ENCODE data around the gene RNF186. TPM values are rescaled to one million over a fixed set of nuclear protein-coding genes. Genes with fewer than 3 reads are reported as not detected.
"Not testable (repeated sequence)": the region's sequence is repeated elsewhere in the genome, so short reads cannot be mapped to it uniquely, and the experiment has no call there.

The RNF186 gene
- total and polyA plus RNA-seq, 4 donors = 0.17 to 0.38 (median 0.28) TPM

DNA sequence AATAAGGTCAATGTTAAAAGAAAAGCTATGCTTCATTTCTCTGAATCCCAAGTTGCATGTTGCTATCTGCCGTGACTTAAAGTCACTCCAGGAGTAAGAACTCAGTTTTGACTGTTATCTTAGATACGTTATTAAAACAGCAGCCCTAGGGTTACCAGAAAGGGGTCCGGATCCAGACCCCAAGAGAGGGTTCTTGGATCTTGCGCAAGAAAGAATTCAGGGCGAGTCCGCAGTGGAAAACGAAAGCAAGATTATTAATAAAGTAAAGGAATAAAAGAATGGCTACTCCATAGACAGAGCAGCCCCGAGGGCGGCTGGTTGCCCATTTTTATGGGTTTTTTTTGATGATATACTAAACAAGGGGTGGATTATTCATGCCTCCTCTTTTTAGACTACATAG lies 32.3 kb upstream of the RNF186 start:
- not testable (repeated sequence) for H3K27ac ChIP-seq (ENCODE audit: low read depth in 1 of 2, low read length in 2 of 2); H3K9me3 ChIP-seq (ENCODE audit: control insufficient read depth in 4 of 4, low read length in 3 of 4); H3K27me3 ChIP-seq (ENCODE audit: control insufficient read depth in 4 of 4, insufficient read depth in 4 of 4, low read length in 3 of 4); DNase-seq (ENCODE audit: low spot score); H3K4me3 ChIP-seq (ENCODE audit: low read depth in 1 of 3, low read length in 3 of 3); H3K4me1 ChIP-seq (ENCODE audit: control insufficient read depth in 4 of 4, insufficient read depth in 4 of 4, low read length in 3 of 4); H3K9ac ChIP-seq (ENCODE audit: low read depth in 1 of 2, low read length in 2 of 2); H3K36me3 ChIP-seq (ENCODE audit: control insufficient read depth in 4 of 4, insufficient read depth in 3 of 4, low read depth in 1 of 4, low read length in 3 of 4)
- 91% methylated on average over 9 of the region's 9 CpGs for WGBS

DNA sequence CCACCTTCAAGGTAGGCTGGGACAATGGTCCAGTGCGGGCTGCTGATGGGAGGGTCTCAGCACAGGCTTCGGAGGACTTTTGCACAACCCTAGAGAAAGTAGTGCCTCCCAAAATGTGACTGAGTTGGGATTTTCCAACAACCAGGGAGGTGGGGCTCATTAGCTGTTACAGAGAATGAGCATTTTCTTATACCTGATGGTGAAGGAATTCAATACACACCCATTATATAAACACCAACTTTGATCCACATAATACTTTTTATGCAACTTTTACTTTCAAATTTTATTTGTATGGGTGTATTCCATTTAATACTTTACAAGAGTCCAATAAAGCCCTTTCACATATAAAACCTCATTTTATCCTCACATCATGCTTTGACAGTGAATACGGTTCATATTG lies 31.3 kb upstream of the RNF186 start:
- no peak overlapping the region for H3K9ac ChIP-seq (ENCODE audit: low read depth in 1 of 2, low read length in 2 of 2)
- no peaks in the 10 kb centered on the region for H3K27me3 ChIP-seq (ENCODE audit: control insufficient read depth in 4 of 4, insufficient read depth in 4 of 4, low read length in 3 of 4)
- no peak for TF ChIP-seq HNF4A (conservative IDR thresholded peaks at IDR 0.05)
- TF ChIP-seq HNF4G (IDR thresholded peaks at IDR 0.05) = no peak
- TF ChIP-seq, protein P1, sequence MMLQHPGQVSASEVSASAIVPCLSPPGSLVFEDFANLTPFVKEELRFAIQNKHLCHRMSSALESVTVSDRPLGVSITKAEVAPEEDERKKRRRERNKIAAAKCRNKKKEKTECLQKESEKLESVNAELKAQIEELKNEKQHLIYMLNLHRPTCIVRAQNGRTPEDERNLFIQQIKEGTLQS (IDR thresholded peaks at IDR 0.05) = no peak
- TF ChIP-seq, protein P2, sequence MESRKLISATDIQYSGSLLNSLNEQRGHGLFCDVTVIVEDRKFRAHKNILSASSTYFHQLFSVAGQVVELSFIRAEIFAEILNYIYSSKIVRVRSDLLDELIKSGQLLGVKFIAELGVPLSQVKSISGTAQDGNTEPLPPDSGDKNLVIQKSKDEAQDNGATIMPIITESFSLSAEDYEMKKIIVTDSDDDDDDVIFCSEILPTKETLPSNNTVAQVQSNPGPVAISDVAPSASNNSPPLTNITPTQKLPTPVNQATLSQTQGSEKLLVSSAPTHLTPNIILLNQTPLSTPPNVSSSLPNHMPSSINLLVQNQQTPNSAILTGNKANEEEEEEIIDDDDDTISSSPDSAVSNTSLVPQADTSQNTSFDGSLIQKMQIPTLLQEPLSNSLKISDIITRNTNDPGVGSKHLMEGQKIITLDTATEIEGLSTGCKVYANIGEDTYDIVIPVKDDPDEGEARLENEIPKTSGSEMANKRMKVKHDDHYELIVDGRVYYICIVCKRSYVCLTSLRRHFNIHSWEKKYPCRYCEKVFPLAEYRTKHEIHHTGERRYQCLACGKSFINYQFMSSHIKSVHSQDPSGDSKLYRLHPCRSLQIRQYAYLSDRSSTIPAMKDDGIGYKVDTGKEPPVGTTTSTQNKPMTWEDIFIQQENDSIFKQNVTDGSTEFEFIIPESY (IDR thresholded peaks at IDR 0.05) = no peak
- TF ChIP-seq, protein P3, sequence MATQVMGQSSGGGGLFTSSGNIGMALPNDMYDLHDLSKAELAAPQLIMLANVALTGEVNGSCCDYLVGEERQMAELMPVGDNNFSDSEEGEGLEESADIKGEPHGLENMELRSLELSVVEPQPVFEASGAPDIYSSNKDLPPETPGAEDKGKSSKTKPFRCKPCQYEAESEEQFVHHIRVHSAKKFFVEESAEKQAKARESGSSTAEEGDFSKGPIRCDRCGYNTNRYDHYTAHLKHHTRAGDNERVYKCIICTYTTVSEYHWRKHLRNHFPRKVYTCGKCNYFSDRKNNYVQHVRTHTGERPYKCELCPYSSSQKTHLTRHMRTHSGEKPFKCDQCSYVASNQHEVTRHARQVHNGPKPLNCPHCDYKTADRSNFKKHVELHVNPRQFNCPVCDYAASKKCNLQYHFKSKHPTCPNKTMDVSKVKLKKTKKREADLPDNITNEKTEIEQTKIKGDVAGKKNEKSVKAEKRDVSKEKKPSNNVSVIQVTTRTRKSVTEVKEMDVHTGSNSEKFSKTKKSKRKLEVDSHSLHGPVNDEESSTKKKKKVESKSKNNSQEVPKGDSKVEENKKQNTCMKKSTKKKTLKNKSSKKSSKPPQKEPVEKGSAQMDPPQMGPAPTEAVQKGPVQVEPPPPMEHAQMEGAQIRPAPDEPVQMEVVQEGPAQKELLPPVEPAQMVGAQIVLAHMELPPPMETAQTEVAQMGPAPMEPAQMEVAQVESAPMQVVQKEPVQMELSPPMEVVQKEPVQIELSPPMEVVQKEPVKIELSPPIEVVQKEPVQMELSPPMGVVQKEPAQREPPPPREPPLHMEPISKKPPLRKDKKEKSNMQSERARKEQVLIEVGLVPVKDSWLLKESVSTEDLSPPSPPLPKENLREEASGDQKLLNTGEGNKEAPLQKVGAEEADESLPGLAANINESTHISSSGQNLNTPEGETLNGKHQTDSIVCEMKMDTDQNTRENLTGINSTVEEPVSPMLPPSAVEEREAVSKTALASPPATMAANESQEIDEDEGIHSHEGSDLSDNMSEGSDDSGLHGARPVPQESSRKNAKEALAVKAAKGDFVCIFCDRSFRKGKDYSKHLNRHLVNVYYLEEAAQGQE (IDR thresholded peaks at IDR 0.05) = no peak
- TF ChIP-seq, protein P4, sequence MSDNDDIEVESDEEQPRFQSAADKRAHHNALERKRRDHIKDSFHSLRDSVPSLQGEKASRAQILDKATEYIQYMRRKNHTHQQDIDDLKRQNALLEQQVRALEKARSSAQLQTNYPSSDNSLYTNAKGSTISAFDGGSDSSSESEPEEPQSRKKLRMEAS (IDR thresholded peaks at IDR 0.05) = no peak
- TF ChIP-seq FOXA1 (IDR thresholded peaks at IDR 0.05) = no peak
- no peak for TF ChIP-seq JUND (IDR thresholded peaks at IDR 0.05)
- no peak for TF ChIP-seq EGR1 (IDR thresholded peaks at IDR 0.05; ENCODE audit: low read depth in 2 of 2)
- TF ChIP-seq SP1 (IDR thresholded peaks at IDR 0.05) = no peak
- TF ChIP-seq, protein P5, sequence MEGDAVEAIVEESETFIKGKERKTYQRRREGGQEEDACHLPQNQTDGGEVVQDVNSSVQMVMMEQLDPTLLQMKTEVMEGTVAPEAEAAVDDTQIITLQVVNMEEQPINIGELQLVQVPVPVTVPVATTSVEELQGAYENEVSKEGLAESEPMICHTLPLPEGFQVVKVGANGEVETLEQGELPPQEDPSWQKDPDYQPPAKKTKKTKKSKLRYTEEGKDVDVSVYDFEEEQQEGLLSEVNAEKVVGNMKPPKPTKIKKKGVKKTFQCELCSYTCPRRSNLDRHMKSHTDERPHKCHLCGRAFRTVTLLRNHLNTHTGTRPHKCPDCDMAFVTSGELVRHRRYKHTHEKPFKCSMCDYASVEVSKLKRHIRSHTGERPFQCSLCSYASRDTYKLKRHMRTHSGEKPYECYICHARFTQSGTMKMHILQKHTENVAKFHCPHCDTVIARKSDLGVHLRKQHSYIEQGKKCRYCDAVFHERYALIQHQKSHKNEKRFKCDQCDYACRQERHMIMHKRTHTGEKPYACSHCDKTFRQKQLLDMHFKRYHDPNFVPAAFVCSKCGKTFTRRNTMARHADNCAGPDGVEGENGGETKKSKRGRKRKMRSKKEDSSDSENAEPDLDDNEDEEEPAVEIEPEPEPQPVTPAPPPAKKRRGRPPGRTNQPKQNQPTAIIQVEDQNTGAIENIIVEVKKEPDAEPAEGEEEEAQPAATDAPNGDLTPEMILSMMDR (IDR thresholded peaks at IDR 0.05; ENCODE audit: low read depth, low read length, missing input control) = no peak
- H3K4me1 ChIP-seq (ENCODE audit: control insufficient read depth in 4 of 4, insufficient read depth in 4 of 4, low read length in 3 of 4) = no peaks in the 10 kb centered on the region
- no peak overlapping the region for H3K27ac ChIP-seq (ENCODE audit: low read depth in 1 of 2, low read length in 2 of 2)
- DNase-seq (ENCODE audit: low spot score) = no peak
- no peak overlapping the region for H3K4me3 ChIP-seq (ENCODE audit: low read depth in 1 of 3, low read length in 3 of 3)
- WGBS = 85% methylated on average over 3 of the region's 3 CpGs
- H3K9me3 ChIP-seq (ENCODE audit: control insufficient read depth in 4 of 4, low read length in 3 of 4) = no peaks in the 10 kb centered on the region
- H3K36me3 ChIP-seq (ENCODE audit: control insufficient read depth in 4 of 4, insufficient read depth in 3 of 4, low read depth in 1 of 4, low read length in 3 of 4) = no peaks in the 10 kb centered on the region
